ENCODE measurements around the gene TRAPPC10.

DNA sequence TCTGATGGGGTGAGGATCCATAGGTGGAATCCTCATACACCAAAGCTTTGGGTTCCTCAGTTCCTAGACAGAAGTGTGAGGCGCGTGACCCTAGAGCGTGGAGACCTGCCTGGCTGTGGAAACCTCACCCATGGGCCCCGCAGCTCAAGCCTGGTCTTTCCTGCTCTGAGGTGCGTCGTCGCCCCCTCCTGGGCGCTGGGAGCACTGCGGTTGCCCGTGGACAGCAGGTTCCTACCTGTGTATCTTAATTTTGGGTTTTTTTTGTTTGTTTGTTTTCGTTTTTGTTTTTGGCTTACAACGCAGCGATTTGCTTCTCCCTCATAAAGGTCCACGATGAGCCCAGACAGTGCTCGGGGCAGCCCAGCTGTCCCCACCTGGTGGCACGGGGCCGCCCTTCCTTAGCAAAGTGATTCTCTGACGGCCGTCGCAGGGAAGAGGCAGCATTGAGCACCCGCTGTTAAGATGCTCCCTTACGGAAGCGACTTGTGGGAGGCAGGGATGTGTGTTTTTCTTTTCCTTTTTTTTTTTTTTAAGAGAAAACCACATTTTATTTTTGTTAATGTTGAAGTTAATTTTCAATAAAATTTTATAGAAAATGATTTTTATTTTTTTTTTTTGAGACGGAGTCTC is 36.5 kb upstream of the TRAPPC10 start:
- TF ChIP-seq, protein P1, sequence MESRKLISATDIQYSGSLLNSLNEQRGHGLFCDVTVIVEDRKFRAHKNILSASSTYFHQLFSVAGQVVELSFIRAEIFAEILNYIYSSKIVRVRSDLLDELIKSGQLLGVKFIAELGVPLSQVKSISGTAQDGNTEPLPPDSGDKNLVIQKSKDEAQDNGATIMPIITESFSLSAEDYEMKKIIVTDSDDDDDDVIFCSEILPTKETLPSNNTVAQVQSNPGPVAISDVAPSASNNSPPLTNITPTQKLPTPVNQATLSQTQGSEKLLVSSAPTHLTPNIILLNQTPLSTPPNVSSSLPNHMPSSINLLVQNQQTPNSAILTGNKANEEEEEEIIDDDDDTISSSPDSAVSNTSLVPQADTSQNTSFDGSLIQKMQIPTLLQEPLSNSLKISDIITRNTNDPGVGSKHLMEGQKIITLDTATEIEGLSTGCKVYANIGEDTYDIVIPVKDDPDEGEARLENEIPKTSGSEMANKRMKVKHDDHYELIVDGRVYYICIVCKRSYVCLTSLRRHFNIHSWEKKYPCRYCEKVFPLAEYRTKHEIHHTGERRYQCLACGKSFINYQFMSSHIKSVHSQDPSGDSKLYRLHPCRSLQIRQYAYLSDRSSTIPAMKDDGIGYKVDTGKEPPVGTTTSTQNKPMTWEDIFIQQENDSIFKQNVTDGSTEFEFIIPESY (IDR thresholded peaks at IDR 0.05; ENCODE audit: borderline replicate concordance, low read depth): no peak
- TF ChIP-seq USF1 (IDR thresholded peaks at IDR 0.05; ENCODE audit: borderline replicate concordance, low read depth) (no peak), GATA2 (CRISPR knock-in tag; IDR thresholded peaks at IDR 0.05) (no peak), TAF1 (IDR thresholded peaks at IDR 0.05; ENCODE audit: borderline replicate concordance, low read depth, low read length) (no peak)
